Measurements from ENCODE around the gene WIZ. TPM values are rescaled to one million over a fixed set of nuclear protein-coding genes. Genes with fewer than 3 reads are reported as not detected.
A peak's percentile ranks its signal among the peaks of the same experiment; 100 is the strongest.

Gene WIZ, protein sequence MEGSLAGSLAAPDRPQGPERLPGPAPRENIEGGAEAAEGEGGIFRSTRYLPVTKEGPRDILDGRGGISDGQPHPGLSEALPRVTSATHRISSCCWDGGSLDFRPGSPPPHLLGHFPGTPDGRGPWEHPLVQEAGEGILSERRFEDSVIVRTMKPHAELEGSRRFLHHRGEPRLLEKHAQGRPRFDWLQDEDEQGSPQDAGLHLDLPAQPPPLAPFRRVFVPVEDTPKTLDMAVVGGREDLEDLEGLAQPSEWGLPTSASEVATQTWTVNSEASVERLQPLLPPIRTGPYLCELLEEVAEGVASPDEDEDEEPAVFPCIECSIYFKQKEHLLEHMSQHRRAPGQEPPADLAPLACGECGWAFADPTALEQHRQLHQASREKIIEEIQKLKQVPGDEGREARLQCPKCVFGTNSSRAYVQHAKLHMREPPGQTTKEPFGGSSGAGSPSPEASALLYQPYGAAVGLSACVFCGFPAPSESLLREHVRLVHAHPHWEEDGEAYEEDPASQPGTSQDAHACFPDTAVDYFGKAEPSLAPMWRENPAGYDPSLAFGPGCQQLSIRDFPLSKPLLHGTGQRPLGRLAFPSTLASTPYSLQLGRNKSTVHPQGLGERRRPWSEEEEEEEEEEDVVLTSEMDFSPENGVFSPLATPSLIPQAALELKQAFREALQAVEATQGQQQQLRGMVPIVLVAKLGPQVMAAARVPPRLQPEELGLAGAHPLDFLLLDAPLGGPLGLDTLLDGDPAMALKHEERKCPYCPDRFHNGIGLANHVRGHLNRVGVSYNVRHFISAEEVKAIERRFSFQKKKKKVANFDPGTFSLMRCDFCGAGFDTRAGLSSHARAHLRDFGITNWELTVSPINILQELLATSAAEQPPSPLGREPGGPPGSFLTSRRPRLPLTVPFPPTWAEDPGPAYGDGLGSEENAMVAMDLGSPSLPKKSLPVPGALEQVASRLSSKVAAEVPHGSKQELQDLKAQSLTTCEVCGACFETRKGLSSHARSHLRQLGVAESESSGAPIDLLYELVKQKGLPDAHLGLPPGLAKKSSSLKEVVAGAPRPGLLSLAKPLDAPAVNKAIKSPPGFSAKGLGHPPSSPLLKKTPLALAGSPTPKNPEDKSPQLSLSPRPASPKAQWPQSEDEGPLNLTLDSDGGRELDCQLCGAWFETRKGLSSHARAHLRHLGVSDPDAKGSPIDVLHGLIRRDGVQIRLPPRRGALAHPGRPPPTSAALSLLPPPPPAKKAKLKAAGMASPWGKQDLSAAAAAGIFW (N-terminal part only)
- 72.3 and 73.7 TPM in 2 replicates for total RNA-seq (2021)
- percentile 61 among the genes with signal in this experiment for Bru-seq, nascent RNA
- BruChase-seq, experiment 1, labeled RNA remaining after a 2-hour chase = percentile 66 among the genes with signal in this experiment
- percentile 85 among the genes with signal in this experiment for BruChase-seq, experiment 2, labeled RNA remaining after a 6-hour chase
- long read RNA-seq, full-length matches to known transcripts = 2 of 50 reads
- long read RNA-seq, partial matches to known transcripts = 42 of 50 reads
- long read RNA-seq, other reads (novel, unspliced or antisense) = 6 of 50 reads

DNA sequence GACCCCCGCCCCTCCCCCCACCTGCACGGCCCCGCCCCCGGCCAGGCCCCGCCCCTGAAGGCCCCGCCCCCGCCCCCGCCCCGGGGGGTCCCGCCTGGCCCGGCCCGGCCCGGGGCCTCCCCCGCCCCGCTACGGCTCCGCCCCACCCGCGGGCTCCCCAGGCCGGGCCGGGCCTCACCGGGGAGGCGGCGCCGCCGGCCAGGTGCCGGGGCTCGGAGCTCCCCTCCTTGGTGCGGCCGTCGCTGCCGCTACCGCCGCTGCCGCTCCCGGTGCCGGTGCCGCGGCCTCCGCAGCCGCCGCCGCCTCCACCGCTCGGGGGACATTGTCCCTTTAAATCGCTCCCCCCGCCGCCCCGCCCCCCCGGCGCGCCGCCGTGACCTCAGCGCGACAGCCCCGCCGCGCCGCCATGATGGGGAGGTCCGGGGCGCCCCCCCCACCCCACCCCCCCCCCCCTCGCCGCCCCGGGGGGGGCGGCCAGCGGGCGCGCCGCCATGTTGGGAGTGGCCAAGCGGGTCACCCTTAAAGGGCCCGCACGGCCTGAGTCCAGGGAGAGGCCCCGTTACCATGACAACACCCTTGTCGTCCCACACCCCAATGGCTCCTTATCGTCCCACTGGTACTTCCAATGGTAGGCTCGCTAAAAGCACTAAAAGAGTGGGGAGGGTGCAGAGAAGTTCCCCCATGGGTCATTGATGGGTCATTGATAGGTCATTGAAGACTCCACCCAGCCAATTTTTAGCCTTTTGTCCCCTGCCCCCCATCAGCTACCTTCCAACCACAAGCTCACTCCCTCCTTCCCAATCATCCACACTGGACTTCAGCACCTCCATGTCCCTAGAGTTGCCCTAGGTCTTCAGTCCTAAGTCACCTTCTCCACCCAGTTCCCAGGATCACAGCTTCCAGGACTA, at the start of gene WIZ:
WIZ (minus strand) TSS at position 337 of the 908 bp plus-strand sequence. CDS start 1,649 bp downstream, outside the sequence.
- H3K27me3 ChIP-seq (replicated peaks; ENCODE audit: insufficient read depth, low read depth, low read length, poor library complexity) = no peaks in the 10 kb centered on the region
- ChIA-PET CTCF (no interaction called here), POLR2A (ENCODE audit: low non-redundant PET) (interaction anchor here (0.7 kb wide), 1 partner anchor 10 kb away, joined by 3 read pairs; no protein-coding TSS in a partner anchor)
- peak; percentile 89 for DNase-seq (ENCODE audit: low spot score)
- H3K36me3 ChIP-seq (ENCODE audit: insufficient read depth, low read length, poor library complexity, severe bottlenecking) = no peaks in the 10 kb centered on the region
- H3K4me3 ChIP-seq (ENCODE audit: low read depth, low read length, poor library complexity, severe bottlenecking) = peak within 1 kb of the TSS; percentile 63
- H3K4me1 ChIP-seq (ENCODE audit: insufficient read depth, low read length, poor library complexity, severe bottlenecking) = peaks cover 14% of the 10 kb centered on the region
- peak within 1 kb of the TSS; percentile 57 for H3K27ac ChIP-seq (ENCODE audit: low read depth, low read length, poor library complexity, severe bottlenecking)
- BruUV-seq (replicated peaks) = no TSS peak
- H3K9me3 ChIP-seq (ENCODE audit: low read depth, low read length, poor library complexity, severe bottlenecking) = no peaks in the 10 kb centered on the region
- intact Hi-C loops (cut with micrococcal nuclease; ENCODE audit: unreplicated experiment) = no loop called here
- no peak for TF ChIP-seq EZH2 (IDR thresholded peaks at IDR 0.05; ENCODE audit: borderline replicate concordance, low read depth, low read length, poor library complexity, severe bottlenecking)
- TF ChIP-seq, protein P1, sequence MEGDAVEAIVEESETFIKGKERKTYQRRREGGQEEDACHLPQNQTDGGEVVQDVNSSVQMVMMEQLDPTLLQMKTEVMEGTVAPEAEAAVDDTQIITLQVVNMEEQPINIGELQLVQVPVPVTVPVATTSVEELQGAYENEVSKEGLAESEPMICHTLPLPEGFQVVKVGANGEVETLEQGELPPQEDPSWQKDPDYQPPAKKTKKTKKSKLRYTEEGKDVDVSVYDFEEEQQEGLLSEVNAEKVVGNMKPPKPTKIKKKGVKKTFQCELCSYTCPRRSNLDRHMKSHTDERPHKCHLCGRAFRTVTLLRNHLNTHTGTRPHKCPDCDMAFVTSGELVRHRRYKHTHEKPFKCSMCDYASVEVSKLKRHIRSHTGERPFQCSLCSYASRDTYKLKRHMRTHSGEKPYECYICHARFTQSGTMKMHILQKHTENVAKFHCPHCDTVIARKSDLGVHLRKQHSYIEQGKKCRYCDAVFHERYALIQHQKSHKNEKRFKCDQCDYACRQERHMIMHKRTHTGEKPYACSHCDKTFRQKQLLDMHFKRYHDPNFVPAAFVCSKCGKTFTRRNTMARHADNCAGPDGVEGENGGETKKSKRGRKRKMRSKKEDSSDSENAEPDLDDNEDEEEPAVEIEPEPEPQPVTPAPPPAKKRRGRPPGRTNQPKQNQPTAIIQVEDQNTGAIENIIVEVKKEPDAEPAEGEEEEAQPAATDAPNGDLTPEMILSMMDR (conservative IDR thresholded peaks at IDR 0.05; ENCODE audit: low read depth, low read length) = no peak

DNA sequence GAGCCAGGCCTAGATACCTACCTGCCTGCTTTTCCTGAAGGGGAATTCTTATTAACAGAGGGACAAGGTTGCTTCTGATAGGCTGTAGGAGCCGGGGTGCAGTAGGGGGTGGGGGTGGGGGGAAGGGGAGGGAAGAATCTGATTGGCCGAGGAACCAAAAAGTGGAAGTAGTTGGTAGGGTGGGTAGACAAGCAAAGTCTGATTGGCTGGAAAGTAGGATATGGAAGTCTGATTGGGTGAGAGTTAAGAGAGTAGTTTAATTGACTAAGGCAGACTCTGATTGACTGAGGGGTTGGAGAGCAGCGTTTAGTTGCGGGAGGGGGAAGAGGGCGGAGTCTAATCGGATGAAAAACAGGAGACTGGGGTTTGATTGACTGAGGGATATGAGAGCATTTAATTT, 49.2 kb upstream of the WIZ start:
- POLR2A ChIA-PET (ENCODE audit: low non-redundant PET) = no interaction called here
- DNase-seq (ENCODE audit: low spot score) = peak; percentile 96

More for the DNA sequence above, 49.2 kb upstream of the WIZ start:
- Histone ChIP-seq H3K36me3 (ENCODE audit: insufficient read depth, low read length, poor library complexity, severe bottlenecking) (no peaks in the 10 kb centered on the region), H3K4me1 (ENCODE audit: insufficient read depth, low read length, poor library complexity, severe bottlenecking) (peaks cover 43% of the 10 kb centered on the region), H3K9me3 (ENCODE audit: low read depth, low read length, poor library complexity, severe bottlenecking) (no peaks in the 10 kb centered on the region), H3K4me3 (ENCODE audit: low read depth, low read length, poor library complexity, severe bottlenecking) (peak overlapping the region; percentile 36), H3K27me3 (replicated peaks; ENCODE audit: insufficient read depth, low read depth, low read length, poor library complexity) (no peaks in the 10 kb centered on the region), H3K27ac (ENCODE audit: low read depth, low read length, poor library complexity, severe bottlenecking) (peak overlapping the region; percentile 78)
- TF ChIP-seq, protein P1 (conservative IDR thresholded peaks at IDR 0.05; ENCODE audit: low read depth, low read length) = no peak
- no peak for TF ChIP-seq EZH2 (IDR thresholded peaks at IDR 0.05; ENCODE audit: borderline replicate concordance, low read depth, low read length, poor library complexity, severe bottlenecking)
- CTCF ChIA-PET = no interaction called here
- BruUV-seq (replicated peaks) = no TSS peak
- intact Hi-C loops (cut with micrococcal nuclease; ENCODE audit: unreplicated experiment) = no loop called here
